Osteoblast (primary cell): ENCODE data around the gene COQ3. TPM values are rescaled to one million over a fixed set of nuclear protein-coding genes. Genes with fewer than 3 reads are reported as not detected.

ENCODE experiments used
- DNase-seq: peaks from one replicate; pipeline ENCODE4 v3.0.0; 2011; ENCODE audit warnings: low spot score, mixed read lengths; ENCODE audit not compliant: insufficient read length; ENCODE audit errors: missing footprints
- H2AFZ ChIP-seq: 2 replicates; pipeline ENCODE4 v1.6.0; 2011; ENCODE audit warnings: mild to moderate bottlenecking, low read length
- H3K27ac ChIP-seq: 2 replicates; pipeline ENCODE4 v1.5.1; 2011; ENCODE audit warnings: mild to moderate bottlenecking, low read depth, low read length, moderate library complexity
- H3K27me3 ChIP-seq: 2 replicates; pipeline ENCODE4 v1.6.0; 2012; ENCODE audit warnings: mild to moderate bottlenecking, control low read depth, inconsistent platforms, low read length, moderate library complexity; ENCODE audit not compliant: insufficient read depth
- H3K36me3 ChIP-seq: 2 replicates; pipeline ENCODE4 v1.5.1; 2011; ENCODE audit warnings: mild to moderate bottlenecking, low read length, control low read depth, moderate library complexity; ENCODE audit not compliant: insufficient read depth
- H3K4me1 ChIP-seq: 2 replicates; pipeline ENCODE4 v1.5.1; 2011; ENCODE audit warnings: mild to moderate bottlenecking, low read length, control low read depth, moderate library complexity; ENCODE audit not compliant: insufficient read depth
- H3K4me2 ChIP-seq: 2 replicates; pipeline ENCODE4 v1.6.0; 2011; ENCODE audit warnings: mild to moderate bottlenecking, low read length; ENCODE audit not compliant: insufficient read depth
- H3K4me3 ChIP-seq: fragments of 200-600 bp; sonication (generic); 3 replicates; pipeline ENCODE4 v1.5.1; 2012; ENCODE audit warnings: mild to moderate bottlenecking, low read length, inconsistent platforms; ENCODE audit not compliant: insufficient read depth
- H3K79me2 ChIP-seq: 2 replicates; pipeline ENCODE4 v1.6.0; 2012; ENCODE audit warnings: mild to moderate bottlenecking, low read length, control low read depth, inconsistent platforms; ENCODE audit not compliant: insufficient read depth
- H3K9me3 ChIP-seq: 2 replicates; pipeline ENCODE4 v1.5.1; 2011; ENCODE audit warnings: low read depth, low read length, control low read depth
- H4K20me1 ChIP-seq: 2 replicates; pipeline ENCODE4 v1.6.0; 2012; ENCODE audit warnings: mild to moderate bottlenecking, low read length, control low read depth; ENCODE audit not compliant: insufficient read depth
- CTCF ChIP-seq: IDR thresholded peaks from 2 replicates; pipeline ENCODE4 v1.5.1; 2011; ENCODE audit warnings: mild to moderate bottlenecking, low read depth, low read length, moderate library complexity; ENCODE audit errors: extremely low read depth
- total RNA-seq: library from RNA; depleted of rRNA; stranded (reverse); fragments of >200 nt; gene quantifications from 2 replicates; pipeline ENCODE4 v1.2.3, GENCODE V29; 2012

The COQ3 gene
- total RNA-seq, 1 donor, result 2.5 TPM

GRCh38 chr6:99369533-99369932, 24.5 kb downstream of the COQ3 start:
- no peak overlapping the region for H2AFZ ChIP-seq
- no peak overlapping the region for H3K4me3 ChIP-seq
- no peaks in the 10 kb centered on the region for H3K4me1 ChIP-seq
- no peaks in the 10 kb centered on the region for H3K27me3 ChIP-seq
- H4K20me1 ChIP-seq, result no peaks in the 10 kb centered on the region
- no peaks in the 10 kb centered on the region for H3K79me2 ChIP-seq
- no peak overlapping the region for H3K27ac ChIP-seq
- no peak for DNase-seq
- no peak overlapping the region for H3K4me2 ChIP-seq
- TF ChIP-seq CTCF, result no peak
- no peaks in the 10 kb centered on the region for H3K36me3 ChIP-seq
- no peaks in the 10 kb centered on the region for H3K9me3 ChIP-seq

GRCh38 chr6:99366852-99367251, 27.1 kb downstream of the COQ3 start:
- no peak overlapping the region for H3K4me3 ChIP-seq
- H2AFZ ChIP-seq, result no peak overlapping the region
- TF ChIP-seq CTCF, result no peak
- no peak overlapping the region for H3K27ac ChIP-seq
- no peak for DNase-seq
- H3K36me3 ChIP-seq, result no peaks in the 10 kb centered on the region
- no peaks in the 10 kb centered on the region for H3K9me3 ChIP-seq
- H3K4me1 ChIP-seq, result no peaks in the 10 kb centered on the region
- H4K20me1 ChIP-seq, result no peaks in the 10 kb centered on the region
- H3K27me3 ChIP-seq, result no peaks in the 10 kb centered on the region
- no peaks in the 10 kb centered on the region for H3K79me2 ChIP-seq
- no peak overlapping the region for H3K4me2 ChIP-seq

GRCh38 chr6:99364026-99364425, 30.0 kb downstream of the COQ3 start:
- no peaks in the 10 kb centered on the region for H3K79me2 ChIP-seq
- H3K27me3 ChIP-seq, result no peaks in the 10 kb centered on the region
- no peak for TF ChIP-seq CTCF
- H3K9me3 ChIP-seq, result no peaks in the 10 kb centered on the region
- no peak overlapping the region for H3K4me2 ChIP-seq
- no peak overlapping the region for H3K4me3 ChIP-seq
- H3K4me1 ChIP-seq, result no peaks in the 10 kb centered on the region
- no peak overlapping the region for H2AFZ ChIP-seq
- no peaks in the 10 kb centered on the region for H3K36me3 ChIP-seq
- DNase-seq, result no peak
- H4K20me1 ChIP-seq, result no peaks in the 10 kb centered on the region
- H3K27ac ChIP-seq, result no peak overlapping the region

GRCh38 chr6:99362678-99363268, 31.2 kb downstream of the COQ3 start:
- H3K4me3 ChIP-seq, result no peak overlapping the region
- no peaks in the 10 kb centered on the region for H4K20me1 ChIP-seq
- H3K79me2 ChIP-seq, result no peaks in the 10 kb centered on the region
- TF ChIP-seq CTCF, result no peak
- no peak for DNase-seq
- no peak overlapping the region for H2AFZ ChIP-seq
- no peaks in the 10 kb centered on the region for H3K4me1 ChIP-seq
- peaks cover 4% of the 10 kb centered on the region for H3K27me3 ChIP-seq
- H3K4me2 ChIP-seq, result no peak overlapping the region
- no peaks in the 10 kb centered on the region for H3K9me3 ChIP-seq
- H3K36me3 ChIP-seq, result no peaks in the 10 kb centered on the region
- no peak overlapping the region for H3K27ac ChIP-seq
